Osteoblast (primary cell): Measurements from ENCODE around the gene ITGAE. TPM values are rescaled to one million over a fixed set of nuclear protein-coding genes. Genes with fewer than 3 reads are reported as not detected.

Experiments
- DNase-seq: peaks from one replicate; pipeline ENCODE4 v3.0.0; 2011; ENCODE audit warnings: low spot score, mixed read lengths; ENCODE audit not compliant: insufficient read length; ENCODE audit errors: missing footprints
- H2AFZ ChIP-seq: 2 replicates; pipeline ENCODE4 v1.6.0; 2011; ENCODE audit warnings: mild to moderate bottlenecking, low read length
- H3K27ac ChIP-seq: 2 replicates; pipeline ENCODE4 v1.5.1; 2011; ENCODE audit warnings: mild to moderate bottlenecking, low read depth, low read length, moderate library complexity
- H3K27me3 ChIP-seq: 2 replicates; pipeline ENCODE4 v1.6.0; 2012; ENCODE audit warnings: mild to moderate bottlenecking, control low read depth, inconsistent platforms, low read length, moderate library complexity; ENCODE audit not compliant: insufficient read depth
- H3K36me3 ChIP-seq: 2 replicates; pipeline ENCODE4 v1.5.1; 2011; ENCODE audit warnings: mild to moderate bottlenecking, low read length, control low read depth, moderate library complexity; ENCODE audit not compliant: insufficient read depth
- H3K4me1 ChIP-seq: 2 replicates; pipeline ENCODE4 v1.5.1; 2011; ENCODE audit warnings: mild to moderate bottlenecking, low read length, control low read depth, moderate library complexity; ENCODE audit not compliant: insufficient read depth
- H3K4me2 ChIP-seq: 2 replicates; pipeline ENCODE4 v1.6.0; 2011; ENCODE audit warnings: mild to moderate bottlenecking, low read length; ENCODE audit not compliant: insufficient read depth
- H3K4me3 ChIP-seq: fragments of 200-600 bp; sonication (generic); 3 replicates; pipeline ENCODE4 v1.5.1; 2012; ENCODE audit warnings: mild to moderate bottlenecking, low read length, inconsistent platforms; ENCODE audit not compliant: insufficient read depth
- H3K79me2 ChIP-seq: 2 replicates; pipeline ENCODE4 v1.6.0; 2012; ENCODE audit warnings: mild to moderate bottlenecking, low read length, control low read depth, inconsistent platforms; ENCODE audit not compliant: insufficient read depth
- H3K9me3 ChIP-seq: 2 replicates; pipeline ENCODE4 v1.5.1; 2011; ENCODE audit warnings: low read depth, low read length, control low read depth
- H4K20me1 ChIP-seq: 2 replicates; pipeline ENCODE4 v1.6.0; 2012; ENCODE audit warnings: mild to moderate bottlenecking, low read length, control low read depth; ENCODE audit not compliant: insufficient read depth
- CTCF ChIP-seq: IDR thresholded peaks from 2 replicates; pipeline ENCODE4 v1.5.1; 2011; ENCODE audit warnings: mild to moderate bottlenecking, low read depth, low read length, moderate library complexity; ENCODE audit errors: extremely low read depth
- total RNA-seq: library from RNA; depleted of rRNA; stranded (reverse); fragments of >200 nt; gene quantifications from 2 replicates; pipeline ENCODE4 v1.2.3, GENCODE V29; 2012

Gene ITGAE
- total RNA-seq, 1 donor: 10.5 TPM

- DNase-seq: peak; percentile 83
- Histone ChIP-seq H3K27me3 (no peaks in the 10 kb centered on the region), H2AFZ (no peak overlapping the region), H3K4me2 (no peak overlapping the region), H3K4me1 (peaks cover 4% of the 10 kb centered on the region), H3K4me3 (no peak overlapping the region), H3K27ac (no peak overlapping the region), H4K20me1 (peaks cover 22% of the 10 kb centered on the region), H3K9me3 (no peaks in the 10 kb centered on the region), H3K79me2 (peaks cover 54% of the 10 kb centered on the region), H3K36me3 (peaks cover 46% of the 10 kb centered on the region)
- TF ChIP-seq CTCF: no peak
These were observed 34.6 kb upstream of the ITGAE start for GRCh38 chr17:3835410-3836229.

GRCh38 chr17:3834811-3835210, 33.8 kb upstream of the ITGAE start:
- Histone ChIP-seq H2AFZ (no peak overlapping the region), H3K4me2 (no peak overlapping the region), H3K36me3 (peaks cover 38% of the 10 kb centered on the region), H3K9me3 (no peaks in the 10 kb centered on the region), H3K27ac (no peak overlapping the region), H3K27me3 (no peaks in the 10 kb centered on the region), H4K20me1 (peaks cover 20% of the 10 kb centered on the region), H3K4me1 (peaks cover 4% of the 10 kb centered on the region), H3K4me3 (no peak overlapping the region), H3K79me2 (peaks cover 51% of the 10 kb centered on the region)
- no peak for DNase-seq
- TF ChIP-seq CTCF: no peak

GRCh38 chr17:3828852-3829232, 27.9 kb upstream of the ITGAE start:
- no peak overlapping the region for H3K4me3 ChIP-seq
- H3K4me2 ChIP-seq: no peak overlapping the region
- H3K27ac ChIP-seq: no peak overlapping the region
- peaks cover 16% of the 10 kb centered on the region for H3K79me2 ChIP-seq
- no peak overlapping the region for H2AFZ ChIP-seq
- no peak for DNase-seq
- H3K36me3 ChIP-seq: peaks cover 45% of the 10 kb centered on the region
- no peaks in the 10 kb centered on the region for H3K27me3 ChIP-seq
- no peaks in the 10 kb centered on the region for H3K4me1 ChIP-seq
- TF ChIP-seq CTCF: no peak
- no peaks in the 10 kb centered on the region for H3K9me3 ChIP-seq
- H4K20me1 ChIP-seq: peaks cover under 1% of the 10 kb centered on the region

- Histone ChIP-seq H3K9me3 (no peaks in the 10 kb centered on the region), H3K4me1 (no peaks in the 10 kb centered on the region), H3K4me3 (no peak overlapping the region), H3K79me2 (peaks cover 11% of the 10 kb centered on the region), H3K4me2 (no peak overlapping the region), H3K27ac (peak overlapping the region; percentile 6), H2AFZ (no peak overlapping the region), H4K20me1 (no peaks in the 10 kb centered on the region), H3K27me3 (no peaks in the 10 kb centered on the region), H3K36me3 (peaks cover 45% of the 10 kb centered on the region)
- peak; percentile 68 for DNase-seq
- no peak for TF ChIP-seq CTCF
These were observed 27.3 kb upstream of the ITGAE start for GRCh38 chr17:3828151-3828851.
